HFFc6 (cell line): ENCODE data around the gene MRGPRG. TPM values are rescaled to one million over a fixed set of nuclear protein-coding genes. Genes with fewer than 3 reads are reported as not detected.

Experiments
- DNase-seq: peaks from one replicate; pipeline ENCODE4 v3.0.0-alpha.2; 2018
- H3K27ac Mint-ChIP-seq: 2 replicates; pipeline ENCODE4 v1.8.0; 2020; ENCODE audit warnings: mild to moderate bottlenecking, mixed read lengths
- H3K27me3 Mint-ChIP-seq: 2 replicates; pipeline ENCODE4 v1.8.0; 2021; ENCODE audit warnings: mild to moderate bottlenecking, moderate library complexity, mixed read lengths; ENCODE audit not compliant: insufficient read depth
- H3K36me3 Mint-ChIP-seq: 2 replicates; pipeline ENCODE4 v1.8.0; 2021; ENCODE audit warnings: low read depth, mixed read lengths
- H3K4me1 Mint-ChIP-seq: 2 replicates; pipeline ENCODE4 v1.8.0; 2020; ENCODE audit warnings: low read depth, mixed read lengths
- H3K4me3 Mint-ChIP-seq: 2 replicates; pipeline ENCODE4 v1.8.0; 2020; ENCODE audit warnings: mild to moderate bottlenecking, moderate library complexity, mixed read lengths
- H3K9me3 Mint-ChIP-seq: 2 replicates; pipeline ENCODE4 v1.8.0; 2020; ENCODE audit warnings: mild to moderate bottlenecking, mixed read lengths
- total RNA-seq, 6 experiments: library from RNA; stranded (reverse); fragmentation: NEBNext Ultra II Directional; extraction: Animal tissue kit (Norgen Biotek cat#: 25700); gene quantifications; 2 replicates in 1 of 6; 3 replicates in 5 of 6; pipeline ENCODE4 v1.2.3, GENCODE V29; 2021
- TF ChIP-seq, protein P1 (sequence below): fragments of 200-600 bp; sonication (generic); IDR thresholded peaks from 2 replicates; pipeline ENCODE4 v1.5.0; 2021; ENCODE audit warnings: antibody characterized with exemption, mild to moderate bottlenecking

MRGPRG gene
- total RNA-seq, 6 experiments from 2014 or later: not detected

- H3K27me3 Mint-ChIP-seq: peaks cover 39% of the 10 kb centered on the region
- no peaks in the 10 kb centered on the region for H3K4me1 Mint-ChIP-seq
- TF ChIP-seq, protein P1, sequence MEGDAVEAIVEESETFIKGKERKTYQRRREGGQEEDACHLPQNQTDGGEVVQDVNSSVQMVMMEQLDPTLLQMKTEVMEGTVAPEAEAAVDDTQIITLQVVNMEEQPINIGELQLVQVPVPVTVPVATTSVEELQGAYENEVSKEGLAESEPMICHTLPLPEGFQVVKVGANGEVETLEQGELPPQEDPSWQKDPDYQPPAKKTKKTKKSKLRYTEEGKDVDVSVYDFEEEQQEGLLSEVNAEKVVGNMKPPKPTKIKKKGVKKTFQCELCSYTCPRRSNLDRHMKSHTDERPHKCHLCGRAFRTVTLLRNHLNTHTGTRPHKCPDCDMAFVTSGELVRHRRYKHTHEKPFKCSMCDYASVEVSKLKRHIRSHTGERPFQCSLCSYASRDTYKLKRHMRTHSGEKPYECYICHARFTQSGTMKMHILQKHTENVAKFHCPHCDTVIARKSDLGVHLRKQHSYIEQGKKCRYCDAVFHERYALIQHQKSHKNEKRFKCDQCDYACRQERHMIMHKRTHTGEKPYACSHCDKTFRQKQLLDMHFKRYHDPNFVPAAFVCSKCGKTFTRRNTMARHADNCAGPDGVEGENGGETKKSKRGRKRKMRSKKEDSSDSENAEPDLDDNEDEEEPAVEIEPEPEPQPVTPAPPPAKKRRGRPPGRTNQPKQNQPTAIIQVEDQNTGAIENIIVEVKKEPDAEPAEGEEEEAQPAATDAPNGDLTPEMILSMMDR: no peak
- no peaks in the 10 kb centered on the region for H3K36me3 Mint-ChIP-seq
- H3K9me3 Mint-ChIP-seq: peaks cover 6% of the 10 kb centered on the region; the same call in 1 of the 2 replicates
- H3K27ac Mint-ChIP-seq: no peak overlapping the region
- H3K4me3 Mint-ChIP-seq: no peak overlapping the region
- no peak for DNase-seq
Measured at GRCh38 chr11:3206156-3206921, 12.3 kb downstream of the MRGPRG start.

GRCh38 chr11:3205261-3206155 is 13.1 kb downstream of the MRGPRG start:
- Mint-ChIP-seq H3K27me3 (peaks cover 43% of the 10 kb centered on the region), H3K36me3 (no peaks in the 10 kb centered on the region), H3K27ac (no peak overlapping the region), H3K4me3 (no peak overlapping the region), H3K4me1 (no peaks in the 10 kb centered on the region), H3K9me3 (no peaks in the 10 kb centered on the region)
- no peak for DNase-seq
- TF ChIP-seq, protein P1: no peak

- Mint-ChIP-seq H3K9me3 (no peaks in the 10 kb centered on the region), H3K36me3 (no peaks in the 10 kb centered on the region), H3K4me1 (no peaks in the 10 kb centered on the region), H3K4me3 (no peak overlapping the region), H3K27me3 (peaks cover 44% of the 10 kb centered on the region), H3K27ac (no peak overlapping the region)
- DNase-seq: no peak
- TF ChIP-seq, protein P1: no peak
Measured at GRCh38 chr11:3204141-3205015, 14.2 kb downstream of the MRGPRG start.

- TF ChIP-seq, protein P1: no peak
- Mint-ChIP-seq H3K4me1 (no peaks in the 10 kb centered on the region), H3K27me3 (peaks cover 39% of the 10 kb centered on the region), H3K27ac (no peak overlapping the region), H3K36me3 (no peaks in the 10 kb centered on the region), H3K4me3 (no peak overlapping the region), H3K9me3 (no peaks in the 10 kb centered on the region)
- DNase-seq: no peak
Measured at GRCh38 chr11:3203221-3204043, 15.2 kb downstream of the MRGPRG start.
